IMR-90 (cell line): ENCODE results near the gene EXD1. TPM values are rescaled to one million over a fixed set of nuclear protein-coding genes. Genes with fewer than 3 reads are reported as not detected.

ENCODE experiments used
- ATAC-seq: fragments of 200-7000 bp; cut with Tn5 transposase; 2 replicates; pipeline ENCODE4 v1.9.1; 2020; ENCODE audit warnings: low read depth, mild to moderate bottlenecking, moderate library complexity
- BruUV-seq: library from RNA; stranded (reverse); fragments of 400-500 nt; replicated peaks from 2 replicates; lab custom pipeline; 2021; lab: Mats Ljungman, UMichigan
- CTCF ChIA-PET: fragments of 300-600 bp; formaldehyde crosslinking; extraction: SDS; loops from one replicate; lab custom pipeline; 2021; ENCODE audit warnings: antibody characterized with exemption; lab: Yijun Ruan, JAX
- POLR2A ChIA-PET: fragments of 300-600 bp; sonication (Branson Sonifier 250); formaldehyde crosslinking; loops from one replicate; lab custom pipeline; 2022; ENCODE audit warnings: antibody characterized with exemption; ENCODE audit not compliant: unreplicated experiment; lab: Charles Lee
- DNase-seq: peaks from one replicate; pipeline ENCODE4 v3.0.0; 2013
- H2AFZ ChIP-seq: replicated peaks from 2 replicates; pipeline ENCODE3; 2013; ENCODE audit warnings: low read length, mild to moderate bottlenecking; ENCODE audit not compliant: poor library complexity
- H2AK5ac ChIP-seq: 2 replicates; pipeline ENCODE4 v1.6.1; 2013; ENCODE audit warnings: low read depth, low read length, inconsistent platforms
- H2AK9ac ChIP-seq: replicated peaks from 2 replicates; pipeline ENCODE3; 2013; ENCODE audit warnings: mild to moderate bottlenecking, low read depth, low read length, moderate library complexity; ENCODE audit not compliant: poor library complexity
- H2BK120ac ChIP-seq: 2 replicates; pipeline ENCODE4 v1.6.1; 2013; ENCODE audit warnings: low read depth, low read length, inconsistent platforms
- H2BK15ac ChIP-seq: 3 replicates; pipeline ENCODE4 v1.6.1; 2013; ENCODE audit warnings: low read depth, low read length, inconsistent platforms
- H2BK20ac ChIP-seq: 2 replicates; pipeline ENCODE4 v1.6.1; 2013; ENCODE audit warnings: low read depth, mild to moderate bottlenecking, inconsistent platforms, low read length, moderate library complexity
- H2BK5ac ChIP-seq: 2 replicates; pipeline ENCODE4 v1.6.1; 2013; ENCODE audit warnings: mild to moderate bottlenecking, low read depth, low read length, inconsistent platforms; ENCODE audit not compliant: poor library complexity, severe bottlenecking
- H3K14ac ChIP-seq: replicated peaks from 2 replicates; pipeline ENCODE4 v1.6.1; 2013; ENCODE audit warnings: low read depth, low read length, inconsistent platforms
- H3K18ac ChIP-seq: 2 replicates; pipeline ENCODE4 v1.6.1; 2013; ENCODE audit warnings: low read depth, low read length, control low read depth
- H3K23ac ChIP-seq: 2 replicates; pipeline ENCODE4 v1.6.1; 2013; ENCODE audit warnings: low read depth, low read length, inconsistent platforms
- H3K27ac ChIP-seq: 2 replicates; pipeline ENCODE4 v1.5.1; 2013; ENCODE audit warnings: mild to moderate bottlenecking, control low read depth, low read length; ENCODE audit not compliant: insufficient read depth
- H3K27me3 ChIP-seq: 2 replicates; pipeline ENCODE4 v1.6.1; 2013; ENCODE audit warnings: low read length; ENCODE audit not compliant: control insufficient read depth, insufficient read depth
- H3K36me3 ChIP-seq: 2 replicates; pipeline ENCODE4 v1.6.1; 2013; ENCODE audit warnings: low read length, mixed read lengths; ENCODE audit not compliant: control insufficient read depth, insufficient read depth
- H3K4ac ChIP-seq: 2 replicates; pipeline ENCODE4 v1.6.1; 2013; ENCODE audit warnings: low read depth, low read length, inconsistent platforms
- H3K4me1 ChIP-seq: 2 replicates; pipeline ENCODE4 v1.6.1; 2013; ENCODE audit warnings: low read length, mixed read lengths; ENCODE audit not compliant: control insufficient read depth, insufficient read depth
- H3K4me2 ChIP-seq: 2 replicates; pipeline ENCODE4 v1.6.1; 2013; ENCODE audit warnings: low read depth, mild to moderate bottlenecking, control low read depth, low read length, moderate library complexity
- H3K4me3 ChIP-seq: 2 replicates; pipeline ENCODE4 v1.5.1; 2013; ENCODE audit warnings: low read depth, mild to moderate bottlenecking, control low read depth, low read length, moderate library complexity; ENCODE audit not compliant: insufficient read depth
- H3K56ac ChIP-seq: 2 replicates; pipeline ENCODE4 v1.6.1; 2013; ENCODE audit warnings: low read length, inconsistent platforms; ENCODE audit not compliant: insufficient read depth; ENCODE audit errors: extremely low read depth
- H3K79me1 ChIP-seq, 2 experiments: 2 replicates each; pipeline ENCODE4 v1.6.1; 2013; ENCODE audit warnings: low read length in 2 of 2, inconsistent platforms in 1 of 2, low read depth in 1 of 2
- H3K9ac ChIP-seq: 2 replicates; pipeline ENCODE4 v1.6.1; 2013; ENCODE audit warnings: low read depth, low read length, control low read depth
- H3K9me1 ChIP-seq: 2 replicates; pipeline ENCODE4 v1.6.1; 2013; ENCODE audit warnings: low read length, inconsistent platforms; ENCODE audit not compliant: insufficient read depth
- H3K9me3 ChIP-seq: 2 replicates; pipeline ENCODE4 v1.6.1; 2013; ENCODE audit warnings: low read length; ENCODE audit not compliant: control insufficient read depth, insufficient read depth
- H4K20me1 ChIP-seq: 2 replicates; pipeline ENCODE4 v1.6.1; 2013; ENCODE audit warnings: low read length, inconsistent platforms; ENCODE audit not compliant: insufficient read depth
- H4K5ac ChIP-seq: 2 replicates; pipeline ENCODE4 v1.6.1; 2013; ENCODE audit warnings: mild to moderate bottlenecking, low read depth, low read length, control low read depth
- H4K8ac ChIP-seq, 2 experiments: 2 replicates each; pipeline ENCODE4 v1.6.1; 2013; ENCODE audit warnings: low read depth in 2 of 2, low read length in 2 of 2, control low read depth in 1 of 2, inconsistent platforms in 1 of 2
- H4K91ac ChIP-seq: 2 replicates; pipeline ENCODE4 v1.6.1; 2013; ENCODE audit warnings: low read depth, low read length, inconsistent platforms; ENCODE audit not compliant: insufficient read depth
- CHD1 ChIP-seq: IDR thresholded peaks from 2 replicates; pipeline ENCODE4 v1.6.1; 2012; ENCODE audit warnings: low read depth, low read length, improper control_type of control experiment
- CTCF ChIP-seq: conservative IDR thresholded peaks from 2 replicates; pipeline ENCODE4 v1.5.1; 2012; ENCODE audit warnings: mild to moderate bottlenecking, low read depth, low read length, improper control_type of control experiment
- FOS ChIP-seq: fragments of 150-350 bp; IDR thresholded peaks from 2 replicates; pipeline ENCODE4 v1.6.1; 2016; ENCODE audit warnings: low read depth, low read length
- MAFK ChIP-seq: IDR thresholded peaks from 2 replicates; pipeline ENCODE4 v1.6.1; 2012; ENCODE audit warnings: low read depth, low read length, improper control_type of control experiment
- MXI1 ChIP-seq: IDR thresholded peaks from 2 replicates; pipeline ENCODE4 v1.6.1; 2012; ENCODE audit warnings: low read depth, mild to moderate bottlenecking, low read length, moderate library complexity, borderline replicate concordance
- NFE2L2 ChIP-seq: fragments of 150-350 bp; IDR thresholded peaks from 2 replicates; pipeline ENCODE4 v1.6.1; 2016; ENCODE audit warnings: low read depth, mild to moderate bottlenecking, low read length
- POLR2A ChIP-seq: IDR thresholded peaks from 2 replicates; pipeline ENCODE4 v1.6.1; 2012; ENCODE audit warnings: mild to moderate bottlenecking, low read depth, low read length
- RAD21 ChIP-seq: IDR thresholded peaks from 2 replicates; pipeline ENCODE4 v1.6.1; 2012; ENCODE audit warnings: low read length, improper control_type of control experiment
- SMC3 ChIP-seq: fragments of 150-350 bp; IDR thresholded peaks from 2 replicates; pipeline ENCODE4 v1.6.1; 2016; ENCODE audit warnings: low read depth, mild to moderate bottlenecking, antibody characterized with exemption, low read length, moderate library complexity
- USF2 ChIP-seq: fragments of 150-350 bp; IDR thresholded peaks from 2 replicates; pipeline ENCODE4 v1.6.1; 2017; ENCODE audit warnings: mild to moderate bottlenecking, antibody characterized with exemption, low read length, low read depth
- WGBS, 2 experiments: methylation state at CpG; one replicate each; pipeline versions ENCODE4 v1.1.5 to v1.1.7; 2013; ENCODE audit warnings: missing lambda C conversion rate in 2 of 2; ENCODE audit not compliant: insufficient read length in 1 of 2; ENCODE audit errors: extremely low coverage in 2 of 2; 5-methylcytosine and 5-hydroxymethylcytosine counted together
- dilution Hi-C: fragments of 300-500 bp; cut with HindIII; formaldehyde crosslinking; loops from one replicate; pipeline ENCODE4 v1.14.3; 2018; ENCODE audit warnings: low sequenced_read_pairs; ENCODE audit not compliant: unreplicated experiment
- in situ Hi-C: fragments of 300-500 bp; cut with MboI; formaldehyde crosslinking; loops from 3 replicates; pipeline ENCODE4 v1.14.3; 2019; ENCODE audit warnings: low sequenced_read_pairs, inconsistent platforms, mixed read lengths
- intact Hi-C: fragments of 100-400 bp; cut with micrococcal nuclease; formaldehyde crosslinking; loops from 2 replicates; pipeline ENCODE4 v1.10.0; 2022
- polyA plus RNA-seq, 3 experiments: library from polyadenylated mRNA; depleted of rRNA; stranded (reverse); fragments of >200 nt; gene quantifications; 2 replicates each; pipeline ENCODE4 v1.2.3, GENCODE V29; 2012; ENCODE audit warnings: low replicate concordance in 1 of 3
- total RNA-seq: library from RNA; depleted of rRNA; stranded (reverse); fragments of >200 nt; gene quantifications from 2 replicates; pipeline ENCODE4 v1.2.3, GENCODE V29; 2012

The EXD1 gene
- total and polyA plus RNA-seq, 2 of the 4 experiments (the other 2 are of a cell fraction), result not detected

GRCh38 chr15:41251411-41251810 lies 20.9 kb upstream of the EXD1 start:
- CTCF ChIA-PET, result no interaction called here
- peaks cover 0 to 38% of the 10 kb centered on the region in 2 experiments; a peak in 3 of 4 replicates for H3K79me1 ChIP-seq
- dilution Hi-C loops (no loop called here), intact Hi-C loops (no loop called here), in situ Hi-C loops (no loop called here)
- H3K27me3 ChIP-seq, result no peaks in the 10 kb centered on the region
- no peaks in the 10 kb centered on the region for H4K20me1 ChIP-seq
- peaks cover 11% of the 10 kb centered on the region; the same call in 1 of the 2 replicates for H3K9me1 ChIP-seq
- H3K4me2 ChIP-seq, result no peak overlapping the region
- H2AK5ac ChIP-seq, result no peak overlapping the region
- no peak for DNase-seq
- no peak overlapping the region for H2AFZ ChIP-seq
- no peaks in the 10 kb centered on the region for H3K4me1 ChIP-seq
- no peak overlapping the region for H3K27ac ChIP-seq
- no peak for ATAC-seq
- no peak overlapping the region for H2BK120ac ChIP-seq
- H4K8ac ChIP-seq, result no peak overlapping the region
- H2BK20ac ChIP-seq, result no peak overlapping the region
- peaks cover 7% of the 10 kb centered on the region for H3K36me3 ChIP-seq
- no peak overlapping the region for H3K18ac ChIP-seq
- H2BK15ac ChIP-seq, result no peak overlapping the region
- H3K9ac ChIP-seq, result no peak overlapping the region
- no TSS peak for BruUV-seq
- no peak overlapping the region for H3K56ac ChIP-seq
- no peak overlapping the region for H2BK5ac ChIP-seq
- H3K9me3 ChIP-seq, result no peaks in the 10 kb centered on the region
- H3K4me3 ChIP-seq, result no peak overlapping the region
- no peak overlapping the region for H4K91ac ChIP-seq
- no peak for TF ChIP-seq POLR2A
- TF ChIP-seq NFE2L2, result no peak
- no peak for TF ChIP-seq MXI1
- no peak for TF ChIP-seq CTCF
- TF ChIP-seq SMC3, result no peak
- TF ChIP-seq MAFK, result no peak
- no peak for TF ChIP-seq FOS
- no peak for TF ChIP-seq CHD1
- TF ChIP-seq USF2, result no peak
- no peak for TF ChIP-seq RAD21
- H3K4ac ChIP-seq, result no peak overlapping the region
- no peak overlapping the region for H3K23ac ChIP-seq
- POLR2A ChIA-PET, result no interaction called here
- 88% methylated on average over 4 of the region's 5 CpGs; no CpG with 5 or more reads in 1 of the 2 experiments for WGBS, 2 experiments
- H2AK9ac ChIP-seq, result no peak overlapping the region
- no peak overlapping the region; the same call in 1 of the 2 replicates for H3K14ac ChIP-seq
- no peak overlapping the region for H4K5ac ChIP-seq
